GM12878 (cell line): ENCODE results near the gene ALDH3B2. TPM values are rescaled to one million over a fixed set of nuclear protein-coding genes. Genes with fewer than 3 reads are reported as not detected.

Source experiments
- ATAC-seq: fragments of 200-7000 bp; cut with Tn5 transposase; 3 replicates; pipeline ENCODE4 v1.9.1; 2020; ENCODE audit warnings: mild to moderate bottlenecking, moderate library complexity
- BruUV-seq: library from RNA; stranded (reverse); fragments of 400-500 nt; replicated peaks from 2 replicates; lab custom pipeline; 2021; lab: Mats Ljungman, UMichigan
- CTCF ChIA-PET: fragments of 300-600 bp; sonication (Branson Sonifier 250); formaldehyde crosslinking; extraction: SDS; loops from one replicate; lab custom pipeline; 2021; ENCODE audit warnings: inconsistent platforms; lab: Yijun Ruan, JAX
- POLR2A ChIA-PET: fragments of 350-600 bp; formaldehyde crosslinking; extraction: SDS; loops from one replicate; lab custom pipeline; 2021; ENCODE audit warnings: inconsistent platforms; lab: Charles Lee
- RAD21 ChIA-PET: fragments of 300-600 bp; sonication (Branson Sonifier 250); formaldehyde crosslinking; loops from one replicate; lab custom pipeline; 2023; ENCODE audit warnings: antibody characterized with exemption; ENCODE audit not compliant: unreplicated experiment; lab: Charles Lee
- SMC1A ChIA-PET: fragments of 300-600 bp; sonication (Branson Sonifier 250); formaldehyde crosslinking; loops from one replicate; lab custom pipeline; 2023; ENCODE audit not compliant: unreplicated experiment, uncharacterized antibody; lab: Charles Lee
- DNase-seq: peaks from one replicate; pipeline ENCODE4 v3.0.0-alpha.2; 2011; ENCODE audit warnings: low read depth, low spot score
- FAIRE-seq: peaks from 3 replicates; lab custom pipeline; 2011; peaks lifted over from hg19 to GRCh38; lab: Jason Lieb, UNC
- H2AFZ ChIP-seq: 2 replicates; pipeline ENCODE4 v1.6.0; 2011; ENCODE audit warnings: low read depth, low read length, control low read depth; ENCODE audit not compliant: control insufficient read depth
- H3K27ac ChIP-seq: 2 replicates; pipeline ENCODE4 v1.5.1; 2011; ENCODE audit warnings: control low read depth; ENCODE audit not compliant: control insufficient read depth, insufficient read depth
- H3K27me3 ChIP-seq, 2 experiments: replicated peaks in 1 of 2; 2 replicates each; pipeline versions ENCODE4 v1.6.0 to v1.6.1; 2011; ENCODE audit warnings: low read length in 1 of 2; ENCODE audit not compliant: control insufficient read depth in 2 of 2, insufficient read depth in 2 of 2
- H3K36me3 ChIP-seq, 2 experiments: 2 replicates each; pipeline ENCODE4 v1.5.1; 2011; ENCODE audit warnings: low read length in 1 of 2; ENCODE audit not compliant: control insufficient read depth in 2 of 2, insufficient read depth in 2 of 2
- H3K4me1 ChIP-seq: 2 replicates; pipeline ENCODE4 v1.6.1; 2011; ENCODE audit warnings: mild to moderate bottlenecking, low read length, moderate library complexity, mixed read lengths; ENCODE audit not compliant: control insufficient read depth, insufficient read depth
- H3K4me2 ChIP-seq: 2 replicates; pipeline ENCODE4 v1.6.0; 2011; ENCODE audit warnings: control low read depth; ENCODE audit not compliant: control insufficient read depth, insufficient read depth
- H3K4me3 ChIP-seq: fragments of 200-600 bp; sonication (generic); 2 replicates; pipeline ENCODE4 v1.5.1; 2016
- H3K79me2 ChIP-seq: 2 replicates; pipeline ENCODE4 v1.6.0; 2011; ENCODE audit warnings: low read length; ENCODE audit not compliant: control insufficient read depth, insufficient read depth
- H3K9ac ChIP-seq: 2 replicates; pipeline ENCODE4 v1.8.0; 2011; ENCODE audit warnings: low read length, control low read depth, mixed read lengths; ENCODE audit not compliant: control insufficient read depth, insufficient read depth
- H3K9me3 ChIP-seq: replicated peaks from 3 replicates; pipeline ENCODE4 v1.5.1; 2011; ENCODE audit warnings: mild to moderate bottlenecking, low read length; ENCODE audit not compliant: control insufficient read depth, insufficient read depth
- H4K20me1 ChIP-seq: 2 replicates; pipeline ENCODE4 v1.6.0; 2011; ENCODE audit not compliant: control insufficient read depth, insufficient read depth
- IRF3 ChIP-seq: fragments of 450-650 bp; IDR thresholded peaks from 2 replicates; pipeline ENCODE4 v1.6.1; 2014; ENCODE audit warnings: mild to moderate bottlenecking
- MTA3 ChIP-seq: IDR thresholded peaks from 2 replicates; pipeline ENCODE4 v1.6.1; 2012; ENCODE audit warnings: low read length, inconsistent platforms, borderline replicate concordance
- MYB ChIP-seq: fragments of 150-350 bp; IDR thresholded peaks from 2 replicates; pipeline ENCODE4 v1.6.1; 2014; ENCODE audit warnings: mild to moderate bottlenecking, low read depth, low read length, borderline replicate concordance
- RAD21 ChIP-seq: IDR thresholded peaks from 2 replicates; pipeline ENCODE4 v1.6.1; 2011; ENCODE audit warnings: mild to moderate bottlenecking, low read depth, low read length, moderate library complexity; ENCODE audit not compliant: insufficient read depth
- REST ChIP-seq: IDR thresholded peaks from 2 replicates; pipeline ENCODE4 v1.6.1; 2012; ENCODE audit warnings: mild to moderate bottlenecking, low read depth, low read length
- RUNX3 ChIP-seq: IDR thresholded peaks from 2 replicates; pipeline ENCODE4 v1.6.1; 2012; ENCODE audit warnings: low read length, inconsistent platforms
- WGBS: methylation state at CpG from one replicate; pipeline ENCODE4 v1.1.6; 2016; ENCODE audit warnings: low lambda C conversion rate; ENCODE audit not compliant: insufficient replicate concordance, insufficient coverage; ENCODE audit errors: missing lambda C conversion rate; 5-methylcytosine and 5-hydroxymethylcytosine counted together
- in situ Hi-C: fragments of 300-500 bp; cut with MboI; formaldehyde crosslinking; loops from 9 replicates; pipeline ENCODE4 v1.14.3; 2018; ENCODE audit warnings: mixed read lengths
- intact Hi-C: fragments of 100-400 bp; cut with micrococcal nuclease; formaldehyde crosslinking; loops from one replicate; pipeline ENCODE4 v1.14.2; 2022; ENCODE audit not compliant: unreplicated experiment
- polyA plus RNA-seq, 11 experiments: library from polyadenylated mRNA; depleted of rRNA in 4 of 11; unstranded in 6 of 11; stranded (reverse) in 5 of 11; fragments of >200 nt; fragmentation: Nextera tagmentation in 4 of 11; fragmentation: Illumina TruSeq in 1 of 11; extraction: Ambion mirVana in 4 of 11; extraction: Trizol in 1 of 11; gene quantifications; 1 replicate in 1 of 11; 2 replicates in 10 of 11; pipeline versions ENCODE4 v1.2.1 to v1.2.3, GENCODE V29; 2011 to 2016; ENCODE audit warnings: inconsistent platforms in 2 of 11, missing spikeins in 2 of 11, low read depth in 1 of 11
- total RNA-seq, 4 experiments: library from RNA; depleted of rRNA in 3 of 4; stranded (reverse); fragments of >200 nt in 3 of 4; fragmentation: Illumina TruSeq in 1 of 4; extraction: Trizol in 1 of 4; gene quantifications; 2 replicates each; pipeline versions ENCODE4 v1.2.1 to v1.2.3, GENCODE V29; 2013 to 2021

The ALDH3B2 gene
- total and polyA plus RNA-seq, 10 of the 15 experiments (the other 5 are each of a cell fraction or from before 2014, with no cell fraction given) = 0.09 to 0.17 TPM; not detected in 8

- SMC1A ChIA-PET = interaction anchor here (0.9 to 1.0 kb wide), 2 partner anchors 14 to 15 kb away, joined by 3 to 4 read pairs; no protein-coding TSS in a partner anchor
- H3K4me2 ChIP-seq = no peak overlapping the region
- 85% methylated on average over 15 of the region's 15 CpGs for WGBS
- POLR2A ChIA-PET = interaction anchor here (0.5 kb wide), 1 partner anchor 12 kb away, joined by 6 read pairs; no protein-coding TSS in a partner anchor
- BruUV-seq = no TSS peak
- no peaks in the 10 kb centered on the region for H4K20me1 ChIP-seq
- peaks cover 3% of the 10 kb centered on the region; the same call in 2 of the 3 replicates for H3K9me3 ChIP-seq
- H3K36me3 ChIP-seq = no peaks in the 10 kb centered on the region
- ATAC-seq (no peak), DNase-seq (no peak), FAIRE-seq (no peak)
- intact Hi-C loops = no loop called here
- H2AFZ ChIP-seq = no peak overlapping the region
- RAD21 ChIA-PET = interaction anchor here (1.0 kb wide), 1 partner anchor 17 kb away, joined by 3 read pairs; no protein-coding TSS in a partner anchor
- TF ChIP-seq IRF3 (no peak), REST (no peak), RAD21 (no peak), MTA3 (no peak), MYB (no peak), RUNX3 (no peak)
- TF ChIP-seq, all 136 proteins: peak for 0
- H3K9ac ChIP-seq = no peak overlapping the region
- no peaks in the 10 kb centered on the region for H3K79me2 ChIP-seq
- CTCF ChIA-PET = interaction anchor here (0.7 to 8.4 kb wide), 4 partner anchors 10 to 631 kb away, joined by 3 to 132 read pairs (median 3); no protein-coding TSS in a partner anchor
- no peak overlapping the region for H3K27ac ChIP-seq
- no peaks in the 10 kb centered on the region; a peak in 1 of 4 replicates for H3K27me3 ChIP-seq
- in situ Hi-C loops = no loop called here
- no peak overlapping the region for H3K4me3 ChIP-seq
- peaks cover 29% of the 10 kb centered on the region for H3K4me1 ChIP-seq
These were observed 32.0 kb downstream of the ALDH3B2 start for GRCh38 chr11:67642173-67643120.
